ENCODE results near the gene GRIP2.

GRIP2 gene

DNA sequence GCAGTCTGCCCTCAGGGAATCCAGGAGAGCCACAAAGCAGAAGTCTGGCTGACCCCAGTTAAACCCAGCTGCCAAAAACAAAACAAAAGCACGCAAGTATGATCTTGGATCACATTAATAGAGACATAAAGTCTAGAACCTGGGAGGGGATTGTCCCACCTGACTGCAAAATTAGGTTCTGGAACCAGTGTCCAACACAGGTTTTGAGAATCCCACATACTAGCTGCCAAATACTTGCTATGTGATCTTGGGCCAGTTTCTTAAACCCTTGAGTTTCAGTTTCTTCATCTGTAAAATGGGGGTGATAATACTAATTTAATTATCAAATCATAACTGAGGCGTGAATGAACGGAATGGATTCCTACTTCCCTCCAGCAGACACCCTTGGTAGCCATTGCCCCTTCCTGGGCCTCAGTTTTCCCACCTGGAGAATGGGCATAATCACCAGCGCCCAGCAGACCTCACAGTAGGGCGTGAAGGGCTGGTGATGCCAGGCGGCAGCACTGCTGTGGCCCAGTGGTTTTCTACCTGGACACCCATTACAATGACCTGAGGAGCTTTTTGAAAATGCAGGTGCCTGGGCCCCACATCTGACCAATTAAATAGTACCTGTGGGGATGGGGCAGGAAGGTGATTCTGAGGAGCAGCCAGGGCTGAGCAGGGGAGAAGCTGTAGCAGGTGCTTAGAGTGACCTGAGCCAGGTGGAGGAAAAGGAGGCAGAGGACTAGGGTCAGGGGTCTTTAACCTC lies 32.2 kb downstream of the GRIP2 start:
- H3K4me3 ChIP-seq (replicated peaks; ENCODE audit: low read depth, low read length) = no peak overlapping the region
- no peak for TF ChIP-seq CTCF (IDR thresholded peaks at IDR 0.05; ENCODE audit: low read depth, low read length, missing control alignments)
- DNase-seq (ENCODE audit: extremely low read depth, low read depth) = no peak

DNA sequence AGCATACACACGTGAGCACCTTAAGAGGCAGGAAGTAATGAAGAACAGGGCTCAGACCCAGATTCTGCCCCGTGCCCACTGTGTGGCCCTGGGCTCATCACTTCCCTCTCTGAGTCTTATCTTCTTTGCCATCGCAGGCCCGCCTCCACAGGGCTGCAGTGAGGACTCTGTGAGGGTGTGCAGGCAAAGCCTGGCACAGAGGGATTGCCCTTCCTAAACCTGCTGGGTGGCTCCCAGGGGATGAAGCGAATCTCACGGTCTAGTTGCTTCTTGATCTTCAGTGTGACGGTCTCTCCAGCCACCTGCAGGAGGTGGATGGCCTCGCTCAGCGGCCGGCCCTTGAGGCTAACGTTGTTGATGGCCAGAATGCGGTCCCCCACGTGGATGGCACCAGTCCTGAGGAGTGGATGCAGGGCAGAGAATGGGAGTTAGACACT lies 32.8 kb downstream of the GRIP2 start:
- no peak for DNase-seq (ENCODE audit: extremely low read depth, low read depth)
- no peak overlapping the region for H3K4me3 ChIP-seq (replicated peaks; ENCODE audit: low read depth, low read length)
- no peak for TF ChIP-seq CTCF (IDR thresholded peaks at IDR 0.05; ENCODE audit: low read depth, low read length, missing control alignments)

- TF ChIP-seq CTCF (IDR thresholded peaks at IDR 0.05; ENCODE audit: low read depth, low read length, missing control alignments) = no peak
- H3K4me3 ChIP-seq (replicated peaks; ENCODE audit: low read depth, low read length) = no peak overlapping the region
- no peak for DNase-seq (ENCODE audit: extremely low read depth, low read depth)
Measured at GRCh38 chr3:14506626-14507304, 33.4 kb downstream of the GRIP2 start.

- no peak for TF ChIP-seq CTCF (IDR thresholded peaks at IDR 0.05; ENCODE audit: low read depth, low read length, missing control alignments)
- DNase-seq (ENCODE audit: extremely low read depth, low read depth) = no peak
Measured at GRCh38 chr3:14505803-14506500, 34.2 kb downstream of the GRIP2 start.

DNA sequence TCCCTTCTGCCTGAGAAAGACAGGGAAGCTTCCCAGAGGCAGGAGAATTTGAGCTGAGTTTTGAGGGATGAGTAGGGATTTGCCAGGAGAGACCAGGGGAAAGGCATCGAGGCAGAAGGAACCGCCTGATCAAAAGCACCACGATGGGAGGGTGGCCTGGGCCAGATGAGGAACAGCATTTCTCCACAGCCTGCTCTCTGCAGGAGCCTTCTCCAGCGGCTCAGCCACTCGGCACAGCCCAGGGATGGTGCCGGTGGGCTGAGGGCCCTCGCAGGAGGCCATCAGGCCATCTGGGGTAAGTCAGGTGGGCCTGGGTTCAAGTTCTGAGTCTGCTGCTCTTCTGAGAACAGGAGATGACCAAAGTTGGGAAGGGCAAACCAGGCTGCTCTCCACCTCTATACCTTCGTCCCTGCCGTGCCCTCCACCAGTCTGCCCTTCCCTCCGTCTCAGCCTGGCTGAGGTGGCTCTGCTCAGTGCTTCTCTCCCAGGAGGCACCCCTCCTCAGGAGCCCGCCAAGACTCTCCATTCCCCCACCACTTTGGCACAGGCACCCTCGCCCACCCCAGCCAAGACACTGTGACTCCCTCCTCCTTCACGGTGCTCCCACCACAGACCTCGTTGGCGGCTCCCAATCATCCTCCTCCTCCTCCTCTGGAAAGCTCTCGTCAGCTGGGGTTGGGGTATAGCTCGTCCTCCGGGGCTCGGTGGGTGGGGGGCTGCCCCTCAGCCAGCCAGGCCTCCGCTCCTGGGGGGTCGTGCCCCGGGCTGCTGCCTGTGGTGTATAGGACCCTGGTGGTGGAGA lies 34.9 kb downstream of the GRIP2 start:
- no peak overlapping the region for H3K4me3 ChIP-seq (replicated peaks; ENCODE audit: low read depth, low read length)
- no peak for TF ChIP-seq CTCF (IDR thresholded peaks at IDR 0.05; ENCODE audit: low read depth, low read length, missing control alignments)
- no peak for DNase-seq (ENCODE audit: extremely low read depth, low read depth)

More at GRCh38 chr3:14505803-14506500, 34.2 kb downstream of the GRIP2 start:
- no peak overlapping the region for H3K4me3 ChIP-seq (replicated peaks; ENCODE audit: low read depth, low read length)

DNA sequence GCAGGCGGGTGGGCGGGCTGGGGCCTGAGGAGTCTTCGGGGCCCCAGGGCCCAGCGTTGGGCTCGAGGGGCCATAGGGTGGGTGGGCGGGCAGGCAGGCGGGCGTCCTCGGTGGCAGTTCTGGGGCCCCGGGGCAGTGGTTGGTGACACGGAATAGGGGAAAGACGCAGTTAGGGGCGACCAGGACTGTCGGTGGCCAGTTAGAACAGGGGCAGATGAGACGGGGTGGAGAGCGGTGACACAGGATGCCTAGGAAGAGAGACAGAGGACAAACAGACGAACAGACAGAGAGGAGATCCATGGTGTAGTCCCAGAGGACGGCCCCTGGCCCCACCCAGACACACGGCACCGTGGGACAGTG lies 36.5 kb downstream of the GRIP2 start:
- DNase-seq (ENCODE audit: extremely low read depth, low read depth) = no peak
- no peak for TF ChIP-seq CTCF (IDR thresholded peaks at IDR 0.05; ENCODE audit: low read depth, low read length, missing control alignments)
- no peak overlapping the region for H3K4me3 ChIP-seq (replicated peaks; ENCODE audit: low read depth, low read length)

Data from HFF-Myc (cell line).